Measurements from ENCODE around the gene PRKCQ. TPM values are rescaled to one million over a fixed set of nuclear protein-coding genes. Genes with fewer than 3 reads are reported as not detected.

Gene PRKCQ
- total and polyA plus RNA-seq, 2 of the 4 experiments (the other 2 are of a cell fraction), result under 0.01 to 0.03 TPM

- no peaks in the 10 kb centered on the region for H3K9me1 ChIP-seq (ENCODE audit: insufficient read depth, low read length)
- H2BK15ac ChIP-seq (ENCODE audit: low read depth, low read length), result no peak overlapping the region
- H2AFZ ChIP-seq (replicated peaks; ENCODE audit: low read length, poor library complexity), result no peak overlapping the region
- no peaks in the 10 kb centered on the region for H3K36me3 ChIP-seq (ENCODE audit: control insufficient read depth, insufficient read depth, low read length)
- no peak overlapping the region for H2BK120ac ChIP-seq (ENCODE audit: low read depth, low read length)
- H4K20me1 ChIP-seq (ENCODE audit: insufficient read depth, low read length), result no peaks in the 10 kb centered on the region
- no peak overlapping the region for H2AK5ac ChIP-seq (ENCODE audit: low read depth, low read length)
- DNase-seq (no peak), ATAC-seq (ENCODE audit: low read depth) (no peak)
- H3K56ac ChIP-seq (ENCODE audit: extremely low read depth, insufficient read depth, low read length), result no peak overlapping the region
- dilution Hi-C loops (cut with HindIII; ENCODE audit: low sequenced_read_pairs, unreplicated experiment) (no loop called here), intact Hi-C loops (cut with micrococcal nuclease) (loop anchor here (1.0 kb wide), 1 partner anchor 41 kb away; no protein-coding TSS in a partner anchor), in situ Hi-C loops (cut with MboI; ENCODE audit: low sequenced_read_pairs) (no loop called here)
- no peaks in the 10 kb centered on the region for H3K79me1 ChIP-seq (ENCODE audit: low read depth in 1 of 2, low read length in 2 of 2)
- H3K14ac ChIP-seq (replicated peaks; ENCODE audit: low read depth, low read length), result no peak overlapping the region
- H3K27ac ChIP-seq (ENCODE audit: insufficient read depth, low read length), result no peak overlapping the region
- no peak overlapping the region for H2AK9ac ChIP-seq (replicated peaks; ENCODE audit: low read depth, low read length, poor library complexity)
- TF ChIP-seq BHLHE40 (IDR thresholded peaks at IDR 0.05; ENCODE audit: low read depth, low read length) (no peak), CHD1 (IDR thresholded peaks at IDR 0.05; ENCODE audit: low read depth, low read length) (no peak), MXI1 (IDR thresholded peaks at IDR 0.05; ENCODE audit: borderline replicate concordance, low read depth, low read length) (no peak), FOS (IDR thresholded peaks at IDR 0.05; ENCODE audit: low read depth, low read length) (no peak), RAD21 (IDR thresholded peaks at IDR 0.05; ENCODE audit: low read length) (no peak)
- TF ChIP-seq, protein P1, sequence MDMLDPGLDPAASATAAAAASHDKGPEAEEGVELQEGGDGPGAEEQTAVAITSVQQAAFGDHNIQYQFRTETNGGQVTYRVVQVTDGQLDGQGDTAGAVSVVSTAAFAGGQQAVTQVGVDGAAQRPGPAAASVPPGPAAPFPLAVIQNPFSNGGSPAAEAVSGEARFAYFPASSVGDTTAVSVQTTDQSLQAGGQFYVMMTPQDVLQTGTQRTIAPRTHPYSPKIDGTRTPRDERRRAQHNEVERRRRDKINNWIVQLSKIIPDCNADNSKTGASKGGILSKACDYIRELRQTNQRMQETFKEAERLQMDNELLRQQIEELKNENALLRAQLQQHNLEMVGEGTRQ (IDR thresholded peaks at IDR 0.05; ENCODE audit: low read depth, low read length), result no peak
- BruUV-seq (replicated peaks), result no TSS peak
- ChIA-PET CTCF (no interaction called here), POLR2A (ENCODE audit: unreplicated experiment) (no interaction called here)
- H3K4me2 ChIP-seq (ENCODE audit: low read depth, low read length), result no peak overlapping the region
- no peaks in the 10 kb centered on the region for H3K9me3 ChIP-seq (ENCODE audit: control insufficient read depth, insufficient read depth, low read length)
- no peaks in the 10 kb centered on the region for H3K27me3 ChIP-seq (ENCODE audit: control insufficient read depth, insufficient read depth, low read length)
- no peak overlapping the region for H3K4ac ChIP-seq (ENCODE audit: low read depth, low read length)
- no peak overlapping the region for H2BK5ac ChIP-seq (ENCODE audit: low read depth, low read length, poor library complexity, severe bottlenecking)
- no peak overlapping the region for H4K91ac ChIP-seq (ENCODE audit: insufficient read depth, low read depth, low read length)
- no peak overlapping the region for H3K23ac ChIP-seq (ENCODE audit: low read depth, low read length)
- H2BK20ac ChIP-seq (ENCODE audit: low read depth, low read length), result no peak overlapping the region
- H3K9ac ChIP-seq (ENCODE audit: low read depth, low read length), result no peak overlapping the region
- no peaks in the 10 kb centered on the region for H3K4me1 ChIP-seq (ENCODE audit: control insufficient read depth, insufficient read depth, low read length)
- no peak overlapping the region for H4K5ac ChIP-seq (ENCODE audit: low read depth, low read length)
- H4K8ac ChIP-seq (ENCODE audit: low read depth in 2 of 2, low read length in 2 of 2), result no peak overlapping the region
- no peak overlapping the region for H3K4me3 ChIP-seq (ENCODE audit: insufficient read depth, low read depth, low read length)
- no peak overlapping the region for H3K18ac ChIP-seq (ENCODE audit: low read depth, low read length)
Measured at GRCh38 chr10:6609625-6610024, 29.5 kb upstream of the PRKCQ start.
